Endothelial cell of umbilical vein (primary cell): ENCODE data around the gene OPTC. TPM values are rescaled to one million over a fixed set of nuclear protein-coding genes. Genes with fewer than 3 reads are reported as not detected.

Experiments used
- BruUV-seq: library from RNA; stranded (reverse); fragments of 400-500 nt; replicated peaks from 2 replicates; lab custom pipeline; 2021; lab: Mats Ljungman, UMichigan
- CTCF ChIA-PET: fragments of 300-600, 350-600 bp; sonication (Branson Sonifier 250); formaldehyde crosslinking; loops from one replicate; lab custom pipeline; 2021; ENCODE audit warnings: antibody characterized with exemption, inconsistent platforms; lab: Charles Lee
- POLR2A ChIA-PET: fragments of 300-600, 350-600 bp; sonication (Branson Sonifier 250); formaldehyde crosslinking; loops from one replicate; lab custom pipeline; 2021; ENCODE audit warnings: antibody characterized with exemption, inconsistent platforms; lab: Charles Lee
- DNase-seq: peaks from one replicate; pipeline ENCODE4 v3.0.0-alpha.2; 2011; ENCODE audit warnings: low read depth, low spot score
- FAIRE-seq: peaks from 2 replicates; lab custom pipeline; 2011; peaks lifted over from hg19 to GRCh38; lab: Jason Lieb, UNC
- H2AFZ ChIP-seq: 2 replicates; pipeline ENCODE4 v1.6.0; 2012; ENCODE audit warnings: low read depth, low read length, control low read depth, inconsistent platforms
- H3K27ac ChIP-seq: 2 replicates; pipeline ENCODE4 v1.5.1; 2011; ENCODE audit warnings: low read depth, mild to moderate bottlenecking, control low read depth, low read length, moderate library complexity; ENCODE audit not compliant: insufficient read depth
- H3K27me3 ChIP-seq, 2 experiments: 2 replicates each; pipeline versions ENCODE4 v1.6.0 to v1.6.1; 2011; ENCODE audit warnings: low read length in 2 of 2, mixed read lengths in 1 of 2; ENCODE audit not compliant: control insufficient read depth in 2 of 2, insufficient read depth in 2 of 2
- H3K36me3 ChIP-seq, 2 experiments: 2 replicates in 1 of 2; 3 replicates in 1 of 2; pipeline ENCODE4 v1.5.1; 2011; ENCODE audit warnings: low read length in 2 of 2, mild to moderate bottlenecking in 1 of 2, moderate library complexity in 1 of 2; ENCODE audit not compliant: control insufficient read depth in 2 of 2, insufficient read depth in 2 of 2; ENCODE audit errors: extremely low read depth in 1 of 2
- H3K4me1 ChIP-seq: 3 replicates; pipeline ENCODE4 v1.5.1; 2011; ENCODE audit warnings: mild to moderate bottlenecking, low read length; ENCODE audit not compliant: control insufficient read depth, insufficient read depth; ENCODE audit errors: extremely low read depth
- H3K4me2 ChIP-seq: 2 replicates; pipeline ENCODE4 v1.6.1; 2011; ENCODE audit warnings: low read length, control low read depth, mixed read lengths; ENCODE audit not compliant: insufficient read depth
- H3K4me3 ChIP-seq, 3 experiments: fragments of 200-600 bp in 1 of 3; sonication (generic), shearing (Covaris generic) in 1 of 3; replicated peaks in 1 of 3; 2 replicates each; pipeline ENCODE4 v1.5.1; 2011 to 2016; ENCODE audit warnings: control low read depth in 3 of 3, low read length in 3 of 3, mild to moderate bottlenecking in 2 of 3, inconsistent platforms in 1 of 3, low read depth in 1 of 3, moderate library complexity in 1 of 3; ENCODE audit not compliant: insufficient read depth in 1 of 3
- H3K79me2 ChIP-seq: 2 replicates; pipeline ENCODE4 v1.6.0; 2012; ENCODE audit warnings: low read length, inconsistent platforms; ENCODE audit not compliant: control insufficient read depth, insufficient read depth
- H3K9ac ChIP-seq: replicated peaks from 2 replicates; pipeline ENCODE3; 2011; ENCODE audit warnings: low read length, control low read depth; ENCODE audit not compliant: insufficient read depth; ENCODE audit errors: extremely low read depth
- H3K9me1 ChIP-seq: replicated peaks from 3 replicates; pipeline ENCODE4 v1.6.0; 2011; ENCODE audit warnings: mild to moderate bottlenecking, low read length; ENCODE audit not compliant: control insufficient read depth, insufficient read depth; ENCODE audit errors: extremely low read depth
- H3K9me3 ChIP-seq: replicated peaks from 2 replicates; pipeline ENCODE4 v1.5.1; 2012; ENCODE audit warnings: low read length, inconsistent platforms; ENCODE audit not compliant: control insufficient read depth, insufficient read depth
- H4K20me1 ChIP-seq: replicated peaks from 2 replicates; pipeline ENCODE3; 2011; ENCODE audit warnings: mild to moderate bottlenecking, low read length; ENCODE audit not compliant: control insufficient read depth, insufficient read depth; ENCODE audit errors: extremely low read depth
- CTCF ChIP-seq, 2 donors: IDR thresholded peaks; 1 replicate in 1 of 2; 2 replicates in 1 of 2; pipeline ENCODE4 v1.5.1; 2011; ENCODE audit warnings: low read length in 2 of 2, mild to moderate bottlenecking in 2 of 2, moderate library complexity in 2 of 2, control low read depth in 1 of 2, inconsistent platforms in 1 of 2, low read depth in 1 of 2; ENCODE audit not compliant: insufficient read depth in 1 of 2; ENCODE audit errors: extremely low read depth in 1 of 2
- EZH2 ChIP-seq: IDR thresholded peaks from 2 replicates; pipeline ENCODE4 v1.6.1; 2012; ENCODE audit warnings: borderline replicate concordance, low read depth, mild to moderate bottlenecking, moderate library complexity, low read length, inconsistent platforms; ENCODE audit not compliant: severe bottlenecking
- FOS ChIP-seq: IDR thresholded peaks from 2 replicates; pipeline ENCODE4 v1.6.1; 2011; ENCODE audit warnings: mild to moderate bottlenecking, low read length, moderate library complexity, borderline replicate concordance; ENCODE audit not compliant: insufficient read depth
- GATA2 ChIP-seq: IDR thresholded peaks from 2 replicates; pipeline ENCODE4 v1.7.0; 2011; ENCODE audit warnings: low read depth, mild to moderate bottlenecking, moderate library complexity, mixed read lengths, low read length; ENCODE audit not compliant: insufficient read length, insufficient read depth
- JUN ChIP-seq: IDR thresholded peaks from 2 replicates; pipeline ENCODE4 v1.6.1; 2011; ENCODE audit warnings: borderline replicate concordance, low read depth; ENCODE audit not compliant: insufficient read length, insufficient read depth
- MAX ChIP-seq: IDR thresholded peaks from 2 replicates; pipeline ENCODE4 v1.6.1; 2011; ENCODE audit not compliant: insufficient read depth, insufficient read length
- MYC ChIP-seq: IDR thresholded peaks from one replicate; pipeline ENCODE4 v1.6.1; 2011; ENCODE audit warnings: mild to moderate bottlenecking, low read depth, low read length
- POLR2A ChIP-seq: IDR thresholded peaks from 2 replicates; pipeline ENCODE4 v1.6.1; 2012; ENCODE audit warnings: low read depth, mild to moderate bottlenecking, control low read depth, low read length
- POLR2AphosphoS5 ChIP-seq: IDR thresholded peaks from 2 replicates; pipeline ENCODE4 v1.6.1; 2012; ENCODE audit warnings: low read depth, mild to moderate bottlenecking, control low read depth, low read length, moderate library complexity; ENCODE audit not compliant: insufficient read depth
- dilution Hi-C: fragments of 300-500 bp; cut with MboI; formaldehyde crosslinking; loops from one replicate; pipeline ENCODE4 v1.15.0; 2019; ENCODE audit warnings: low sequenced_read_pairs; ENCODE audit not compliant: extremely low pct_ligation_motif_present
- intact Hi-C: fragments of 100-400 bp; cut with micrococcal nuclease; formaldehyde crosslinking; loops from one replicate; pipeline ENCODE4 v1.10.0; 2022
- polyA plus RNA-seq, 4 experiments: library from polyadenylated mRNA; depleted of rRNA in 3 of 4; stranded (reverse) in 3 of 4; unstranded in 1 of 4; fragments of >200 nt; gene quantifications; 2 replicates each; pipeline versions ENCODE4 v1.2.1 to v1.2.3, GENCODE V29; 2011 to 2012; ENCODE audit warnings: missing spikeins in 1 of 4
- total RNA-seq: library from RNA; stranded (reverse); gene quantifications from 2 replicates; pipeline ENCODE4 v1.2.3, GENCODE V29; 2021

Gene OPTC
- total and polyA plus RNA-seq, 2 donors (not counting 3 experiments of a cell fraction or from before 2014, with no cell fraction given): not detected

- Histone ChIP-seq H3K79me2 (no peaks in the 10 kb centered on the region), H3K9ac (no peak overlapping the region), H3K4me1 (no peaks in the 10 kb centered on the region), H2AFZ (no peak overlapping the region), H4K20me1 (no peaks in the 10 kb centered on the region), H3K9me3 (no peaks in the 10 kb centered on the region), H3K9me1 (no peaks in the 10 kb centered on the region), H3K27me3 (peaks cover 3 to 9% of the 10 kb centered on the region in 2 experiments), H3K27ac (no peak overlapping the region), H3K4me2 (no peak overlapping the region), H3K4me3 (no peak overlapping the region), H3K36me3 (no peaks in the 10 kb centered on the region)
- CTCF ChIA-PET: interaction anchor here (0.6 to 1.1 kb wide), 3 partner anchors 8 to 223 kb away, joined by 4 to 5 read pairs (median 4); no protein-coding TSS in a partner anchor
- intact Hi-C loops: no loop called here
- FAIRE-seq (no peak), DNase-seq (no peak)
- dilution Hi-C loops: no loop called here
- POLR2A ChIA-PET: no interaction called here
- BruUV-seq: no TSS peak
- no peak for TF ChIP-seq POLR2A
- TF ChIP-seq EZH2: no peak
- TF ChIP-seq GATA2: no peak
- TF ChIP-seq FOS: no peak
- no peak for TF ChIP-seq JUN
- TF ChIP-seq CTCF (IDR thresholded peaks at IDR 0.05; ENCODE audit: extremely low read depth in 1 of 2, insufficient read depth in 1 of 2, low read depth in 1 of 2, low read length in 2 of 2): no peak
- no peak for TF ChIP-seq MYC
- TF ChIP-seq POLR2AphosphoS5: no peak
- no peak for TF ChIP-seq MAX
These were observed 55.4 kb downstream of the OPTC start for GRCh38 chr1:203549309-203549708.
